Activated CD4-positive, alpha-beta T cell treated with anti-CD3 and anti-CD28 coated beads, Interleukin-2, amount 50 U/mL, for 4 hours (primary cell): ENCODE results near the gene CCDC157.
"Not testable (repeated sequence)": the region's sequence is repeated elsewhere in the genome, so short reads cannot be mapped to it uniquely, and the experiment has no call there.

ENCODE experiments used
- DNase-seq, 2 experiments: peaks; one replicate each; pipeline ENCODE4 v3.0.0-alpha.2; 2020

The CCDC157 gene

GRCh38 chr22:30326255-30326705 lies 30.5 kb upstream of the CCDC157 start:
- no peak for DNase-seq

GRCh38 chr22:30326706-30327362 lies 30.0 kb upstream of the CCDC157 start, which contains the start of gene TBC1D10A:
Gene TBC1D10A (minus strand): TSS chr22:30326941. CDS start chr22:30326881, 60 bp downstream.
- DNase-seq, result peak; percentile 88 to 91

GRCh38 chr22:30327864-30328345 lies 28.9 kb upstream of the CCDC157 start:
- no peak for DNase-seq

- DNase-seq, result no peak
These were observed 28.2 kb upstream of the CCDC157 start for GRCh38 chr22:30328466-30329049.

GRCh38 chr22:30332551-30332950 lies 24.3 kb upstream of the CCDC157 start:
- DNase-seq, result no peak

- no peak for DNase-seq
These were observed 23.7 kb upstream of the CCDC157 start for GRCh38 chr22:30332994-30333706.

GRCh38 chr22:30333707-30334087 lies 23.1 kb upstream of the CCDC157 start:
- no peak for DNase-seq

GRCh38 chr22:30334646-30335045 lies 22.2 kb upstream of the CCDC157 start:
- no peak for DNase-seq

GRCh38 chr22:30335236-30335635 lies 21.6 kb upstream of the CCDC157 start:
- DNase-seq, result no peak

GRCh38 chr22:30336752-30337460 lies 19.9 kb upstream of the CCDC157 start:
- DNase-seq, result no peak

- no peak for DNase-seq
These were observed 19.4 kb upstream of the CCDC157 start for GRCh38 chr22:30337461-30337778.

- not testable (repeated sequence) for DNase-seq
These were observed 18.5 kb upstream of the CCDC157 start for GRCh38 chr22:30338341-30338740.

- no peak for DNase-seq
These were observed 18.0 kb upstream of the CCDC157 start for GRCh38 chr22:30338802-30339201.

- no peak for DNase-seq
These were observed 15.7 kb upstream of the CCDC157 start for GRCh38 chr22:30340911-30341685.

- DNase-seq, result no peak
These were observed 12.2 kb upstream of the CCDC157 start for GRCh38 chr22:30344447-30345200.

- DNase-seq, result no peak
These were observed 9.4 kb upstream of the CCDC157 start for GRCh38 chr22:30347255-30347892.

- no peak for DNase-seq
These were observed 8.4 kb upstream of the CCDC157 start for GRCh38 chr22:30348404-30348803.

GRCh38 chr22:30348809-30349208 lies 8.0 kb upstream of the CCDC157 start:
- DNase-seq, result no peak

- DNase-seq, result no peak
These were observed 5.6 kb upstream of the CCDC157 start for GRCh38 chr22:30351226-30351625.

GRCh38 chr22:30354644-30355043 lies 2.2 kb upstream of the CCDC157 start:
- no peak for DNase-seq

- DNase-seq, result no peak
These were observed 396 bp downstream of the CCDC157 start for GRCh38 chr22:30357236-30357570.
